HUDEP-2 (cell line): ENCODE results near the gene MT1H.
A peak's percentile ranks its signal among the peaks of the same experiment; 100 is the strongest.
"Not testable (repeated sequence)": the region's sequence is repeated elsewhere in the genome, so short reads cannot be mapped to it uniquely, and the experiment has no call there.

Experiments used
- DNase-seq, 76 experiments: peaks; one replicate each; lab custom pipeline; 2025; ENCODE audit not compliant: unreplicated experiment in 76 of 76; lab: John Stamatoyannopoulos, UW

The MT1H gene

DNA sequence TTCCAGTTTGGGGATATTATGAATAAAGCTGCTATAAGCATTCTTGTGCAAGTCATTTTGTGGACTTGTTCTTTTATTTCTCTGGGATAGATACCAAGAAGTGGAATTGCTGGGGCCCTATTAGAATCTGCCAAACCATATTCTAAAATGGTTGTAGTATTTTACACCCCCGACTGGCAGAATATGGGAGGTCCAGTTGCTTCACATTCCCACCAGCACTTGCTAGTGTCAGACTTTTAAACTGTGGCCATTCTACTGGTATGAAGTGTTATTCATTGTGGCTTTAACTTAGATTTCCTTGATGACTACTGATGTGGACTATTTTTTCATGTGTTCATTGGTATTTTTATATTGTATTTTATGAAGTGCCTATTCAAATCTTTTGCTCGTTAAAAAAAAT lies 42.2 kb downstream of the MT1H start:
- DNase-seq, result no peak

DNA sequence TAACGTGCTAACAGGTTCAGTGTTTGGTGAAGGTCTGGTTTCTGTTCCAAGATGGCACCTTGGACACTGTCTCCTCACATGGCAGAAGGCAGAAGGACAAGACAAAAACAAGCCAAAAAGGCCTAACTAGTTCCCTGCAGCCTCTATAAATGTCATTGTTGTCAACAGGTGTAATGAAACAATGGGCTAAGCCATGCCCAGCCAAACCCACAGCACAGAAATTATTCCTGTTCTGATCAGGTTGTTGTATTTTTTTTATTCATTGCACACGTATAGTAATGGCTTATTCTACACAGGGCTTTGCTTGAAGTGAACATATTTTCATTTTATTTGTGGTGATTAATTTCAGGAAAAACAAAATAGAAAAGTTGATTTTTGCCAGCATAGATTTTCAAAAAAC lies 44.2 kb downstream of the MT1H start:
- DNase-seq, result no peak

- peak in 34 of 76 experiments; percentile 3 to 52 (median 26) for DNase-seq
Measured at GRCh38 chr16:56715126-56715525, 45.5 kb downstream of the MT1H start.

GRCh38 chr16:56716761-56717160 lies 47.1 kb downstream of the MT1H start:
- no peak for DNase-seq

GRCh38 chr16:56717532-56717931 lies 47.9 kb downstream of the MT1H start:
- DNase-seq, result not testable (repeated sequence)
